Sigmoid colon (tissue), 7 donors: ENCODE measurements around the gene CATSPERE. TPM values are rescaled to one million over a fixed set of nuclear protein-coding genes. Genes with fewer than 3 reads are reported as not detected.
"Not testable (repeated sequence)": the region's sequence is repeated elsewhere in the genome, so short reads cannot be mapped to it uniquely, and the experiment has no call there.

ENCODE experiments used
- DNase-seq: peaks from one replicate; pipeline ENCODE4 v3.0.0-alpha.2; 2019
- H3K27ac ChIP-seq, 4 donors: fragments of 200-600 bp; sonication (generic); one replicate each; pipeline ENCODE4 v1.5.1; 2016 to 2019; ENCODE audit warnings: mild to moderate bottlenecking in 1 of 4
- H3K27me3 ChIP-seq, 3 donors: fragments of 200-600 bp; sonication (generic); one replicate each; pipeline ENCODE4 v1.5.1; 2019; ENCODE audit warnings: mild to moderate bottlenecking in 1 of 3
- H3K36me3 ChIP-seq, 4 donors: fragments of 200-600 bp; sonication (generic); one replicate each; pipeline ENCODE4 v1.5.1; 2016 to 2019
- H3K4me1 ChIP-seq, 4 donors: fragments of 200-600 bp; sonication (generic); one replicate each; pipeline ENCODE4 v1.5.1; 2017 to 2019
- H3K4me3 ChIP-seq, 4 donors: fragments of 200-600 bp; sonication (generic); one replicate each; pipeline ENCODE4 v1.5.1; 2017 to 2019; ENCODE audit warnings: mild to moderate bottlenecking in 2 of 4, moderate library complexity in 1 of 4
- H3K9me3 ChIP-seq, 4 donors: fragments of 200-600 bp in 3 of 4; sonication (generic) in 3 of 4; one replicate each; pipeline versions ENCODE4 v1.5.1 to v1.6.1; 2013 to 2019
- CTCF ChIP-seq, 4 experiments: fragments of 450-650 bp in 3 of 4; fragments of 200-600 bp in 1 of 4; IDR thresholded peaks; one replicate each; pipeline ENCODE4 v1.5.1; 2016 to 2019; ENCODE audit warnings: antibody characterized with exemption in 4 of 4, mild to moderate bottlenecking in 3 of 4, moderate library complexity in 2 of 4
- EP300 ChIP-seq, 4 donors: sonication (generic); formaldehyde crosslinking; IDR thresholded peaks; one replicate each; pipeline ENCODE4 v1.6.1; 2017; ENCODE audit warnings: antibody characterized with exemption in 4 of 4
- POLR2A ChIP-seq, 2 donors: fragments of 450-650 bp; IDR thresholded peaks; one replicate each; pipeline ENCODE4 v1.6.1; 2016; ENCODE audit warnings: antibody characterized with exemption in 2 of 2, mild to moderate bottlenecking in 2 of 2, moderate library complexity in 2 of 2
- POLR2AphosphoS5 ChIP-seq, 4 donors: sonication (generic); formaldehyde crosslinking; IDR thresholded peaks; one replicate each; pipeline ENCODE4 v1.6.1; 2017; ENCODE audit warnings: antibody characterized with exemption in 4 of 4
- WGBS, 2 donors: extraction: QIAGEN DNeasy Blood & Tissue Kit; methylation state at CpG; one replicate each; pipeline ENCODE4 v1.1.7; 2013; 5-methylcytosine and 5-hydroxymethylcytosine counted together
- intact Hi-C: fragments of 100-400 bp; cut with DNase I; formaldehyde crosslinking; loops from one replicate; pipeline ENCODE4 v1.15.1; 2023
- polyA plus RNA-seq, 3 donors: library from polyadenylated mRNA; stranded (reverse); fragments of 200-250 nt; gene quantifications; one replicate each; pipeline ENCODE4 v1.2.3, GENCODE V29; 2013
- total RNA-seq, 4 donors: library from RNA; depleted of rRNA; stranded (reverse); fragments of >200 nt; gene quantifications; one replicate each; pipeline ENCODE4 v1.1.0, GENCODE V29; 2016
- donor health status: healthy with polysubstance abuse.
- donor health status: Bipolar disorder and iron deficiency.
- donor health status: healthy.

CATSPERE gene
- total and polyA plus RNA-seq, 7 donors = 0.31 to 2.0 (median 1.4) TPM; not detected in 2

- no peak overlapping the region for H3K27ac ChIP-seq
- H3K4me3 ChIP-seq = no peak overlapping the region
- H3K4me1 ChIP-seq = no peaks in the 10 kb centered on the region
- DNase-seq = no peak
- intact Hi-C loops = no loop called here
- H3K9me3 ChIP-seq = no peaks in the 10 kb centered on the region
- TF ChIP-seq POLR2A (IDR thresholded peaks at IDR 0.05) (no peak), EP300 (IDR thresholded peaks at IDR 0.05) (no peak), CTCF (IDR thresholded peaks at IDR 0.05) (no peak)
- 96 to 98% methylated on average over 2 of the region's 2 CpGs for WGBS, 2 donors
- no peaks in the 10 kb centered on the region for H3K27me3 ChIP-seq
- H3K36me3 ChIP-seq = no peaks in the 10 kb centered on the region
These were observed 33.6 kb downstream of the CATSPERE start for GRCh38 chr1:244494653-244495052.

- Histone ChIP-seq H3K9me3 (peaks cover 0 to 5% (median 0%) of the 10 kb centered on the region in 4 donors), H3K27me3 (no peaks in the 10 kb centered on the region), H3K27ac (no peak overlapping the region), H3K4me1 (no peaks in the 10 kb centered on the region), H3K36me3 (no peaks in the 10 kb centered on the region), H3K4me3 (no peak overlapping the region)
- DNase-seq = no peak
- WGBS, 2 donors = 80 to 93% methylated on average over 1 of the region's 1 CpG
- TF ChIP-seq EP300 (IDR thresholded peaks at IDR 0.05) = no peak
- TF ChIP-seq POLR2A (IDR thresholded peaks at IDR 0.05) = no peak
- TF ChIP-seq POLR2AphosphoS5 (IDR thresholded peaks at IDR 0.05) = no peak
- TF ChIP-seq CTCF (IDR thresholded peaks at IDR 0.05) = no peak
- intact Hi-C loops = no loop called here
These were observed 35.1 kb downstream of the CATSPERE start for GRCh38 chr1:244496186-244496585.

GRCh38 chr1:244497805-244498204, 36.7 kb downstream of the CATSPERE start:
- Histone ChIP-seq H3K4me1 (no peaks in the 10 kb centered on the region), H3K27me3 (no peaks in the 10 kb centered on the region), H3K9me3 (peaks cover 0 to 5% (median 0%) of the 10 kb centered on the region in 4 donors), H3K27ac (no peak overlapping the region), H3K4me3 (no peak overlapping the region), H3K36me3 (no peaks in the 10 kb centered on the region)
- TF ChIP-seq EP300 (IDR thresholded peaks at IDR 0.05) (no peak), POLR2AphosphoS5 (IDR thresholded peaks at IDR 0.05) (no peak), POLR2A (IDR thresholded peaks at IDR 0.05) (no peak), CTCF (IDR thresholded peaks at IDR 0.05) (no peak)
- no peak for DNase-seq
- WGBS, 2 donors = 42 to 80% methylated on average over 1 of the region's 1 CpG
- intact Hi-C loops = no loop called here

GRCh38 chr1:244499484-244499883, 38.4 kb downstream of the CATSPERE start:
- H3K36me3 ChIP-seq, H3K9me3 ChIP-seq, H3K27me3 ChIP-seq, H3K4me3 ChIP-seq, H3K27ac ChIP-seq, intact Hi-C loops, DNase-seq, H3K4me1 ChIP-seq: not testable (repeated sequence)
- WGBS, 2 donors = 75 to 94% methylated on average over 2 of the region's 2 CpGs

GRCh38 chr1:244500515-244500914, 39.4 kb downstream of the CATSPERE start:
- H3K4me1 ChIP-seq, H3K27ac ChIP-seq, H3K36me3 ChIP-seq, H3K9me3 ChIP-seq, intact Hi-C loops, DNase-seq, H3K4me3 ChIP-seq, H3K27me3 ChIP-seq: not testable (repeated sequence)
- WGBS, 2 donors = 85 to 92% methylated on average over 4 of the region's 4 CpGs

- intact Hi-C loops = no loop called here
- WGBS, 2 donors = 78 to 80% methylated on average over 3 of the region's 3 CpGs
- Histone ChIP-seq H3K36me3 (no peaks in the 10 kb centered on the region), H3K27ac (no peak overlapping the region), H3K4me3 (no peak overlapping the region), H3K27me3 (no peaks in the 10 kb centered on the region), H3K4me1 (no peaks in the 10 kb centered on the region), H3K9me3 (peaks cover 0 to 9% (median 0%) of the 10 kb centered on the region in 4 donors)
- TF ChIP-seq POLR2AphosphoS5 (IDR thresholded peaks at IDR 0.05) = no peak
- no peak for TF ChIP-seq EP300 (IDR thresholded peaks at IDR 0.05)
- no peak for TF ChIP-seq CTCF (IDR thresholded peaks at IDR 0.05)
- TF ChIP-seq POLR2A (IDR thresholded peaks at IDR 0.05) = no peak
- no peak for DNase-seq
These were observed 41.6 kb downstream of the CATSPERE start for GRCh38 chr1:244502630-244503029.
